Hepatocyte (in vitro differentiated cells): Measurements from ENCODE around the gene CCDC197.

Experiments used
- CTCF ChIP-seq: fragments of 200-600 bp; sonication (generic); IDR thresholded peaks from 2 replicates; pipeline ENCODE4 v1.5.1; 2016; ENCODE audit warnings: antibody characterized with exemption, mild to moderate bottlenecking; ENCODE audit not compliant: poor library complexity
- EZH2 ChIP-seq: fragments of 200-600 bp; sonication (generic); IDR thresholded peaks from 2 replicates; pipeline ENCODE4 v1.6.1; 2016; ENCODE audit warnings: antibody characterized with exemption, mild to moderate bottlenecking, borderline replicate concordance

- TF ChIP-seq CTCF (no peak), EZH2 (no peak)
Observed at GRCh38 chr14:94056579-94057308, 59.6 kb downstream of the CCDC197 start.
